ENCODE data around the gene NDUFS1. TPM values are rescaled to one million over a fixed set of nuclear protein-coding genes. Genes with fewer than 3 reads are reported as not detected.
"Not testable (repeated sequence)": the region's sequence is repeated elsewhere in the genome, so short reads cannot be mapped to it uniquely, and the experiment has no call there.

NDUFS1 gene
- total RNA-seq, 2 experiments from 2014 or later = 81.2 to 89.3 TPM

DNA sequence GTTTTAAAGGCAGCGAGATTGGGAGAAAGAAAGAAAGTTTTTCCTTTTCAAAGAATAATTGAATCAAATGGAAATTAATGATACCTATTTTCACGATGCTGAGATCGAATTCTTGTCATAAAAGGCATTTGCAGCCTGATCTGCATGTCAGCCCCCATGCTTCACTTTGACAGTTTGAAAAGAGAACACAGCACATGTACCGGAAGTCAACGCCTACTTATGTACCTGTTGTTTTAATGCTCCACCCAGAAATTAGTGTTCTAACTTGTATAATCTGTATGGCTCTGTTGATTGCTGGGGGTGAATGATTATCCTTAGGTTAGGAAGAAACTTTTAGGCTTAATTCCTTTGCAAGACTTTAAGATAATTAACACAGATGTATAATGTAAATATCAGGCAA lies 31.4 kb upstream of the NDUFS1 start:
- H3K4me3 Mint-ChIP-seq = no peak overlapping the region
- H3K4me1 Mint-ChIP-seq (ENCODE audit: low read depth) = no peaks in the 10 kb centered on the region
- POLR2A ChIA-PET = no interaction called here
- H3K27ac Mint-ChIP-seq = no peak overlapping the region
- intact Hi-C loops (cut with micrococcal nuclease) = no loop called here
- no peak for ATAC-seq
- H3K27me3 Mint-ChIP-seq = peaks cover 12% of the 10 kb centered on the region
- no peak for DNase-seq
- CTCF ChIA-PET = no interaction called here
- no peaks in the 10 kb centered on the region for H3K36me3 Mint-ChIP-seq (ENCODE audit: low read depth)
- TF ChIP-seq CTCF (IDR thresholded peaks at IDR 0.05) = no peak
- H3K9me3 Mint-ChIP-seq = no peaks in the 10 kb centered on the region

- no peak for TF ChIP-seq CTCF (IDR thresholded peaks at IDR 0.05)
- Mint-ChIP-seq H3K4me1 (ENCODE audit: low read depth) (no peaks in the 10 kb centered on the region), H3K36me3 (ENCODE audit: low read depth) (no peaks in the 10 kb centered on the region), H3K4me3 (no peak overlapping the region), H3K27ac (no peak overlapping the region), H3K9me3 (no peaks in the 10 kb centered on the region), H3K27me3 (peaks cover 12% of the 10 kb centered on the region)
- ATAC-seq = no peak
- CTCF ChIA-PET = interaction anchor here (0.7 kb wide), 1 partner anchor 8 kb away, joined by 3 read pairs; no protein-coding TSS in a partner anchor
- POLR2A ChIA-PET = no interaction called here
- intact Hi-C loops (cut with micrococcal nuclease) = no loop called here
- no peak for DNase-seq
Observed at GRCh38 chr2:206190111-206190510, 30.9 kb upstream of the NDUFS1 start.

- H3K9me3 Mint-ChIP-seq = no peaks in the 10 kb centered on the region
- ATAC-seq (no peak), DNase-seq (no peak)
- H3K36me3 Mint-ChIP-seq (ENCODE audit: low read depth) = no peaks in the 10 kb centered on the region
- no peak overlapping the region for H3K4me3 Mint-ChIP-seq
- TF ChIP-seq CTCF (IDR thresholded peaks at IDR 0.05) = no peak
- ChIA-PET CTCF (interaction anchor here (0.7 kb wide), 1 partner anchor 9 kb away, joined by 3 read pairs; no protein-coding TSS in a partner anchor), POLR2A (no interaction called here)
- intact Hi-C loops (cut with micrococcal nuclease) = no loop called here
- peaks cover 11% of the 10 kb centered on the region for H3K27me3 Mint-ChIP-seq
- no peaks in the 10 kb centered on the region for H3K4me1 Mint-ChIP-seq (ENCODE audit: low read depth)
- H3K27ac Mint-ChIP-seq = no peak overlapping the region
Observed at GRCh38 chr2:206189691-206190090, 30.4 kb upstream of the NDUFS1 start.

- ATAC-seq; H3K4me1 Mint-ChIP-seq (ENCODE audit: low read depth); H3K27me3 Mint-ChIP-seq; CTCF ChIA-PET; H3K9me3 Mint-ChIP-seq; H3K36me3 Mint-ChIP-seq (ENCODE audit: low read depth); intact Hi-C loops (cut with micrococcal nuclease); POLR2A ChIA-PET; H3K4me3 Mint-ChIP-seq; DNase-seq; H3K27ac Mint-ChIP-seq: not testable (repeated sequence)
Observed at GRCh38 chr2:206181526-206181925, 22.3 kb upstream of the NDUFS1 start.

DNA sequence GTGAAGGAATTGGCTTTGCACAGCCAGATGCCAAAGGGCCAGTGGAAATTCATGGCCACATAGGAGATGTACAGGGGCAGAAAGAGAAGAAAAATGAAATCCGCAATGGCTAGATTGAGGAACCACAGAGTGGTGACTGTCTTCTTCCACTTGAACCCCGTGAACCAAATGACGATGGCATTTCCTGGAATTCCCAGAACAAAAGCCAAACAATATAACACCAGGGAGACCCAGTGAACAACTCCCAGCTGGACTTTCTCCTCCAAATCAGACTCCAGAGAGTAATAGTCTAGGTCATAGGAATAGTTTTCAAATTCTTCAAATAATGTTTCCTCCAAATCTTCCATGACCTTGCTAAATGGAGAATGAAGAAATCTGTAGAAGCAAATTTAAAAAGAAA lies 17.7 kb upstream of the NDUFS1 start:
- H3K27me3 Mint-ChIP-seq = peaks cover 3% of the 10 kb centered on the region
- ATAC-seq = no peak
- no peaks in the 10 kb centered on the region for H3K9me3 Mint-ChIP-seq
- POLR2A ChIA-PET = interaction anchor here (1.6 kb wide), 1 partner anchor 12 kb away, joined by 4 read pairs; no protein-coding TSS in a partner anchor
- intact Hi-C loops (cut with micrococcal nuclease) = no loop called here
- DNase-seq = no peak
- no peak overlapping the region for H3K4me3 Mint-ChIP-seq
- no peak for TF ChIP-seq CTCF (IDR thresholded peaks at IDR 0.05)
- no peaks in the 10 kb centered on the region for H3K36me3 Mint-ChIP-seq (ENCODE audit: low read depth)
- no peaks in the 10 kb centered on the region for H3K4me1 Mint-ChIP-seq (ENCODE audit: low read depth)
- no peak overlapping the region for H3K27ac Mint-ChIP-seq
- CTCF ChIA-PET = interaction anchor here (0.7 kb wide), 1 partner anchor 87 kb away, joined by 3 read pairs; no protein-coding TSS in a partner anchor

DNA sequence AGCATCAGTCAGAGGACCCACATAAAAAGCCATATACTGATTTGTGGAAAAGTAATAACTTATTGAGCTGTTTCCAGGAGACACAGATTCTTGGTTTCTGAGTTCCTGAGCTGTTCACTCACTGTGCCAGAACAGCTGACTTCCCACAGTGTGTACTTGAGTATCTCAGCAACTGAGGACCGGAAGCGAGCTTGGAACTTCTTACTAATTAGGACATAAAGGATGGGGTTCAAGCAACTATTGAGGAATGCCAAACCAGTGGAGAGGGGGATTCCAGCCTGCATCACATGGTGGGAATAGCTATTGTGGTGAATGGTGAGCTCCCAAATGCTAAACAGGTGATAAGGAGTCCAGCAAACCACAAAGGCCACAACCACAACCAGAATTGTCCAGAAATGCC lies 16.9 kb upstream of the NDUFS1 start:
- DNase-seq = no peak
- no peaks in the 10 kb centered on the region for H3K9me3 Mint-ChIP-seq
- no peak for ATAC-seq
- H3K4me1 Mint-ChIP-seq (ENCODE audit: low read depth) = no peaks in the 10 kb centered on the region
- no peaks in the 10 kb centered on the region for H3K36me3 Mint-ChIP-seq (ENCODE audit: low read depth)
- intact Hi-C loops (cut with micrococcal nuclease) = no loop called here
- ChIA-PET CTCF (no interaction called here), POLR2A (no interaction called here)
- no peak for TF ChIP-seq CTCF (IDR thresholded peaks at IDR 0.05)
- no peak overlapping the region for H3K27ac Mint-ChIP-seq
- H3K27me3 Mint-ChIP-seq = peaks cover 3% of the 10 kb centered on the region
- H3K4me3 Mint-ChIP-seq = no peak overlapping the region
